ENCODE results near the gene HOXA13. TPM values are rescaled to one million over a fixed set of nuclear protein-coding genes. Genes with fewer than 3 reads are reported as not detected.

The HOXA13 gene
- total RNA-seq, 1 donor from 2014 or later, result not detected

DNA sequence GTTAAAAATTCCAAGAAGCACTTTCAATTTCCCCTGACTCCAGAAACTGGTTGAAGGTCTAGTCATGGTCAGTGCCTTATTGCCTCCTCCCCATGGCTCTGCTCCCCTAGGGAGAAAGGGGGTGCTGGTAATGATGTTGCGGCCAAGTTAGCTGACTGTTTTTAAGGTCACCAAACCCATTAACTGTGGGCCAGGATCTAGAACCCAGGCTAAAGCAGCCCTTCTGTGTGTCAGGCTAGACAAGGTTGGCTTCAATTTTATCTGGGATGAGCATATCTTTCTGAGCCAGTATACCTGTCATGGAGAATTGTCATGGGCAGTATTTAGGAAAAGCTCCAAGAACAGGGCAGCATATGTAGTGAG lies 11.2 kb upstream of the HOXA13 start:
- no peak overlapping the region for H3K4me3 ChIP-seq (ENCODE audit: low read depth, low read length)
- DNase-seq (ENCODE audit: low read depth), result no peak
- TF ChIP-seq, protein P1, sequence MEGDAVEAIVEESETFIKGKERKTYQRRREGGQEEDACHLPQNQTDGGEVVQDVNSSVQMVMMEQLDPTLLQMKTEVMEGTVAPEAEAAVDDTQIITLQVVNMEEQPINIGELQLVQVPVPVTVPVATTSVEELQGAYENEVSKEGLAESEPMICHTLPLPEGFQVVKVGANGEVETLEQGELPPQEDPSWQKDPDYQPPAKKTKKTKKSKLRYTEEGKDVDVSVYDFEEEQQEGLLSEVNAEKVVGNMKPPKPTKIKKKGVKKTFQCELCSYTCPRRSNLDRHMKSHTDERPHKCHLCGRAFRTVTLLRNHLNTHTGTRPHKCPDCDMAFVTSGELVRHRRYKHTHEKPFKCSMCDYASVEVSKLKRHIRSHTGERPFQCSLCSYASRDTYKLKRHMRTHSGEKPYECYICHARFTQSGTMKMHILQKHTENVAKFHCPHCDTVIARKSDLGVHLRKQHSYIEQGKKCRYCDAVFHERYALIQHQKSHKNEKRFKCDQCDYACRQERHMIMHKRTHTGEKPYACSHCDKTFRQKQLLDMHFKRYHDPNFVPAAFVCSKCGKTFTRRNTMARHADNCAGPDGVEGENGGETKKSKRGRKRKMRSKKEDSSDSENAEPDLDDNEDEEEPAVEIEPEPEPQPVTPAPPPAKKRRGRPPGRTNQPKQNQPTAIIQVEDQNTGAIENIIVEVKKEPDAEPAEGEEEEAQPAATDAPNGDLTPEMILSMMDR (conservative IDR thresholded peaks at IDR 0.05; ENCODE audit: low read depth, low read length), result no peak

- TF ChIP-seq, protein P1 (conservative IDR thresholded peaks at IDR 0.05; ENCODE audit: low read depth, low read length), result peak; percentile 75
- no peak for DNase-seq (ENCODE audit: low read depth)
- H3K4me3 ChIP-seq (ENCODE audit: low read depth, low read length), result peak overlapping the region; percentile 37
Observed at GRCh38 chr7:27210441-27211083, 10.7 kb upstream of the HOXA13 start.

GRCh38 chr7:27209933-27210440 lies 10.1 kb upstream of the HOXA13 start:
- H3K4me3 ChIP-seq (ENCODE audit: low read depth, low read length), result no peak overlapping the region
- DNase-seq (ENCODE audit: low read depth), result no peak
- TF ChIP-seq, protein P1 (conservative IDR thresholded peaks at IDR 0.05; ENCODE audit: low read depth, low read length), result no peak

DNA sequence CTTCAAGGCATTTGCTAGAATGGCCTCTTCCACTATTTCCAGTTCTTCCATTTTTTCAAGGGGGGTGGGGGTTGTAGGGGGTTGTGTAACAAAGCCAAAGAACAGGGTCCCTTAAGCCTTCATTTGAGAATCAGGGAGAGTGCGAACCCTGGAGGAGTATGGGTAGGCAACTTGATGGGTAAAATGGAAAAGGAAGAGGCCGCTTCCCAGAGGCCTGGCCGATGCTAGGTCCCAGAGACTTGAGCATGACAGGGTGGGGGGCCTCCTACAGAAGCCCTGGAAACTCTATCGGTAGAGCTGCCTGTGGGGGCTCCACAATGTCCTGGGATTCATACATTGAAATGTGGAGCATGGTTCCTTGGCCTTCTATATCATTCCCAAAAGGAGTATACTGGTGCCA lies 9.1 kb upstream of the HOXA13 start:
- no peak overlapping the region for H3K4me3 ChIP-seq (ENCODE audit: low read depth, low read length)
- TF ChIP-seq, protein P1 (conservative IDR thresholded peaks at IDR 0.05; ENCODE audit: low read depth, low read length), result no peak
- no peak for DNase-seq (ENCODE audit: low read depth)

GRCh38 chr7:27207348-27207985 lies 7.6 kb upstream of the HOXA13 start:
- no peak for DNase-seq (ENCODE audit: low read depth)
- H3K4me3 ChIP-seq (ENCODE audit: low read depth, low read length), result no peak overlapping the region
- TF ChIP-seq, protein P1 (conservative IDR thresholded peaks at IDR 0.05; ENCODE audit: low read depth, low read length), result no peak

GRCh38 chr7:27205325-27206280 lies 5.7 kb upstream of the HOXA13 start:
- no peak for DNase-seq (ENCODE audit: low read depth)
- no peak overlapping the region for H3K4me3 ChIP-seq (ENCODE audit: low read depth, low read length)
- TF ChIP-seq, protein P1 (conservative IDR thresholded peaks at IDR 0.05; ENCODE audit: low read depth, low read length), result no peak

All from epithelial cell of proximal tubule (primary cell).